Lower leg skin (tissue), 3 donors: ENCODE data around the gene EPC1.

Source experiments
- POLR2A ChIP-seq, 2 donors: fragments of 450-650 bp; IDR thresholded peaks; one replicate each; pipeline ENCODE4 v1.6.1; 2016 to 2017; ENCODE audit warnings: antibody characterized with exemption in 2 of 2, mild to moderate bottlenecking in 1 of 2, moderate library complexity in 1 of 2
- TF ChIP-seq, protein P1 (sequence below), 3 donors: fragments of 450-650 bp; IDR thresholded peaks; one replicate each; pipeline ENCODE4 v1.5.1; 2016; ENCODE audit warnings: antibody characterized with exemption in 3 of 3, mild to moderate bottlenecking in 3 of 3, moderate library complexity in 2 of 3

GRCh38 chr10:32346551-32347362 is at the start of gene EPC1:
- peak in 1 of 2 donors; percentile 29 for TF ChIP-seq POLR2A (IDR thresholded peaks at IDR 0.05)
- TF ChIP-seq, protein P1, sequence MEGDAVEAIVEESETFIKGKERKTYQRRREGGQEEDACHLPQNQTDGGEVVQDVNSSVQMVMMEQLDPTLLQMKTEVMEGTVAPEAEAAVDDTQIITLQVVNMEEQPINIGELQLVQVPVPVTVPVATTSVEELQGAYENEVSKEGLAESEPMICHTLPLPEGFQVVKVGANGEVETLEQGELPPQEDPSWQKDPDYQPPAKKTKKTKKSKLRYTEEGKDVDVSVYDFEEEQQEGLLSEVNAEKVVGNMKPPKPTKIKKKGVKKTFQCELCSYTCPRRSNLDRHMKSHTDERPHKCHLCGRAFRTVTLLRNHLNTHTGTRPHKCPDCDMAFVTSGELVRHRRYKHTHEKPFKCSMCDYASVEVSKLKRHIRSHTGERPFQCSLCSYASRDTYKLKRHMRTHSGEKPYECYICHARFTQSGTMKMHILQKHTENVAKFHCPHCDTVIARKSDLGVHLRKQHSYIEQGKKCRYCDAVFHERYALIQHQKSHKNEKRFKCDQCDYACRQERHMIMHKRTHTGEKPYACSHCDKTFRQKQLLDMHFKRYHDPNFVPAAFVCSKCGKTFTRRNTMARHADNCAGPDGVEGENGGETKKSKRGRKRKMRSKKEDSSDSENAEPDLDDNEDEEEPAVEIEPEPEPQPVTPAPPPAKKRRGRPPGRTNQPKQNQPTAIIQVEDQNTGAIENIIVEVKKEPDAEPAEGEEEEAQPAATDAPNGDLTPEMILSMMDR (IDR thresholded peaks at IDR 0.05), result no peak
